Prostate gland (tissue), 2 donors: Measurements from ENCODE around the gene NEO1. TPM values are rescaled to one million over a fixed set of nuclear protein-coding genes. Genes with fewer than 3 reads are reported as not detected.

ENCODE experiments used
- DNase-seq: peaks from one replicate; pipeline ENCODE4 v3.0.0-alpha.2; 2019; ENCODE audit warnings: low spot score
- H3K27ac ChIP-seq, 2 donors: fragments of 200-600 bp; sonication (generic); 2 replicates each; pipeline ENCODE4 v1.5.1; 2017 to 2019
- H3K27me3 ChIP-seq: fragments of 200-600 bp; sonication (generic); replicated peaks from 2 replicates; pipeline ENCODE4 v1.5.1; 2019; ENCODE audit not compliant: insufficient read depth
- H3K36me3 ChIP-seq, 2 donors: fragments of 200-600 bp; sonication (generic); 1 replicate in 1 of 2; 2 replicates in 1 of 2; pipeline versions ENCODE4 v1.5.1 to v1.8.1; 2017 to 2019
- H3K4me1 ChIP-seq: fragments of 200-600 bp; sonication (generic); replicated peaks from 2 replicates; pipeline ENCODE4 v1.5.1; 2019
- H3K4me3 ChIP-seq, 2 donors: fragments of 200-600 bp; sonication (generic); 2 replicates each; pipeline ENCODE4 v1.5.1; 2017 to 2019
- H3K9me3 ChIP-seq: fragments of 200-600 bp; sonication (generic); 2 replicates; pipeline ENCODE4 v1.5.1; 2017
- POLR2A ChIP-seq: fragments of 450-650 bp; IDR thresholded peaks from one replicate; pipeline ENCODE4 v1.6.1; 2016; ENCODE audit warnings: antibody characterized with exemption, mild to moderate bottlenecking
- POLR2AphosphoS5 ChIP-seq: sonication (generic); formaldehyde crosslinking; IDR thresholded peaks from one replicate; pipeline ENCODE4 v1.6.1; 2017; ENCODE audit warnings: antibody characterized with exemption
- WGBS: methylation state at CpG from one replicate; pipeline ENCODE4 v1.1.5; 2018; 5-methylcytosine and 5-hydroxymethylcytosine counted together
- intact Hi-C: fragments of 100-400 bp; cut with DNase I; formaldehyde crosslinking; loops from one replicate; pipeline ENCODE4 v1.14.2; 2022
- total RNA-seq, 2 donors: library from RNA; depleted of rRNA; stranded (reverse); fragments of >200 nt; gene quantifications; one replicate each; pipeline ENCODE4 v1.1.0, GENCODE V29; 2016
- TF ChIP-seq, protein P1 (sequence below), 4 experiments: fragments of 200-600 bp in 2 of 4; fragments of 450-650 bp in 2 of 4; sonication (generic) in 2 of 4; IDR thresholded peaks; 1 replicate in 3 of 4; 2 replicates in 1 of 4; pipeline ENCODE4 v1.5.1; 2016 to 2019; ENCODE audit warnings: antibody characterized with exemption in 4 of 4, mild to moderate bottlenecking in 2 of 4, moderate library complexity in 2 of 4

NEO1 gene
- total RNA-seq, 2 donors from 2014 or later: 75.0 to 80.7 TPM

DNA sequence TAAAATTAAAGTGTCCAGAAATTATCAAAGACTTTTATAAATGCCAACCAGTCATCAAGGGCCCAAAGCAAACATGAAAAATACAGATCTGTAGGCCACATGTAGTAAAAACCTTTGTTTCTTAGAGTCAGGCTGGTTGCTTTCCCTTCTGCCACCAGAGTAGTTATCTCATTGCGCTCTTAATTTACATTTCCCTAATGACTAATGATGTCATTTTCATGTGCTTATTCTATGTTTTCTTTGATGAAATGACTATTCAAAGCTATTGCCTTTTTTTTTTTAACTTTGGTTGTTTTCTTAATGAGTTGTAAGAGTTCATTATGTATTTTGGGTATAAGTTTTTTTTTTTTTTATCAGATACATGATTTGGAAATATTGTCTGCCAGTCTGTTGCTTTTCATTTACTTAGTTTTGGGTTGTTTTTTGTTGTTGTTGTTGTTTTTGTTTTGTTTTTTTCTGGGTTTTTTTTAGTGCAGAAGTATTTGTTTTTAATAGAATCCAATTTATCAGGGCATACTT lies 175.9 kb downstream of the NEO1 start:
- Histone ChIP-seq H3K36me3 (no peaks in the 10 kb centered on the region), H3K27ac (no peak overlapping the region), H3K9me3 (no peaks in the 10 kb centered on the region), H3K4me1 (no peaks in the 10 kb centered on the region), H3K27me3 (no peaks in the 10 kb centered on the region), H3K4me3 (no peak overlapping the region)
- intact Hi-C loops: no loop called here
- TF ChIP-seq, protein P1, sequence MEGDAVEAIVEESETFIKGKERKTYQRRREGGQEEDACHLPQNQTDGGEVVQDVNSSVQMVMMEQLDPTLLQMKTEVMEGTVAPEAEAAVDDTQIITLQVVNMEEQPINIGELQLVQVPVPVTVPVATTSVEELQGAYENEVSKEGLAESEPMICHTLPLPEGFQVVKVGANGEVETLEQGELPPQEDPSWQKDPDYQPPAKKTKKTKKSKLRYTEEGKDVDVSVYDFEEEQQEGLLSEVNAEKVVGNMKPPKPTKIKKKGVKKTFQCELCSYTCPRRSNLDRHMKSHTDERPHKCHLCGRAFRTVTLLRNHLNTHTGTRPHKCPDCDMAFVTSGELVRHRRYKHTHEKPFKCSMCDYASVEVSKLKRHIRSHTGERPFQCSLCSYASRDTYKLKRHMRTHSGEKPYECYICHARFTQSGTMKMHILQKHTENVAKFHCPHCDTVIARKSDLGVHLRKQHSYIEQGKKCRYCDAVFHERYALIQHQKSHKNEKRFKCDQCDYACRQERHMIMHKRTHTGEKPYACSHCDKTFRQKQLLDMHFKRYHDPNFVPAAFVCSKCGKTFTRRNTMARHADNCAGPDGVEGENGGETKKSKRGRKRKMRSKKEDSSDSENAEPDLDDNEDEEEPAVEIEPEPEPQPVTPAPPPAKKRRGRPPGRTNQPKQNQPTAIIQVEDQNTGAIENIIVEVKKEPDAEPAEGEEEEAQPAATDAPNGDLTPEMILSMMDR (IDR thresholded peaks at IDR 0.05): no peak
- no peak for TF ChIP-seq POLR2AphosphoS5
- no peak for TF ChIP-seq POLR2A
- WGBS: 97% methylated on average over 1 of the region's 1 CpG
- no peak for DNase-seq

DNA sequence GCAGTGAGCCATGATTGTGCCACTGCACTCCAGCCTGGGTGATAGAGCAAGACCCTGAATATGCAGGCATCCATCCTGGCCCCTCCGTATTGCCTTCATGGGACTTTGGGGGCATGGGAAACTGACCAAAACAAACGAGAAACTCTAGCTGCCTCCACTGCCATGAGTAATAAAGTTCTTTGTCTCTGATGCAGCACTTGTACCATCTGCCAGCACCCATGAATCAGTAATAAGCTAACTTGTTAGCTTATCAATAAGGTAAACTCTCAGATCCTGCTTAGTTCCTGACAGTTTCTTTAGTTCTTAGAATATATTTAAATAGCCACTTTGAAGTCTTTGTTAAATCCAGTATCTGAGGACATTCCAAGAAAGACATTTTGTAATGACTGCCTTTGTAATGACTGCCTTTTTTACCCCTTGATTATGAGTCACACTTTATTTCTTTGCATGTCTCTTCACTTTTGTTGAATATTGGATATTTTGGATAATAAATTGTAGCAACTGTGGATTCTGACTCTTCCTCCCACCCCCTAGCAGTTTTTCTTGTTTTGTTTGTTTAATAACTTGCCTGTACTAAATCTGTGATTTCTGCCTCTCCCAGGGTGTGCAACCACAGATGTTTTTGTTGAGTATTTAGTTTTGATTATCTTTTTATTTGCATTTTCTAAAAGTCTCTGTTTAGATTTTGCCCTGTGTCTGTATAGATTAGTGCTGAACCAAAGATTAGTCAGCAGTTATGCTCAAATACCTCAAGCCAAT lies 179.6 kb downstream of the NEO1 start:
- no peak for DNase-seq
- Histone ChIP-seq H3K4me3 (no peak overlapping the region), H3K4me1 (no peaks in the 10 kb centered on the region), H3K27ac (no peak overlapping the region), H3K27me3 (no peaks in the 10 kb centered on the region), H3K36me3 (no peaks in the 10 kb centered on the region), H3K9me3 (no peaks in the 10 kb centered on the region)
- intact Hi-C loops: no loop called here
- TF ChIP-seq POLR2A: no peak
- no peak for TF ChIP-seq POLR2AphosphoS5
- TF ChIP-seq, protein P1 (IDR thresholded peaks at IDR 0.05): no peak
- 48% methylated on average over 2 of the region's 2 CpGs for WGBS

DNA sequence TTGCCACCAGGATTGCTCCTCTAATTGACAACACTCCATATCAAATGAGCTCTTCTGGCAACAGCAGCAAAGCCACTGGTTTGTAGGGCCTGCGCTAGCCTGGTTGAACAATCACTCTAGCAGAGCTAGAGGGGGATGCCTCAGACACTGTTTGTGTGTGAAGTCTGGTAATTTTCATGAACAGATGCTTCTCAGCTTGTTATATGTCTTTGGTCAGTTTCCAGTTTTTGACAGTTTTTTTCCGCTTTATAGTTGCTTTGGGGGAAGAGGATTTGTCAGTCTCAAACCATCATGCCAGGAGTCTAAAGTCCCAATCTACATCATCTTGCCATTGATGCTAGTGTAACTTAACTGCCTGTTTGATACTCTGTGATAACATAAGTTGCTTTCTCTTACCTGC lies 180.5 kb downstream of the NEO1 start:
- no peaks in the 10 kb centered on the region for H3K9me3 ChIP-seq
- H3K4me1 ChIP-seq: no peaks in the 10 kb centered on the region
- no peaks in the 10 kb centered on the region for H3K27me3 ChIP-seq
- DNase-seq: no peak
- H3K27ac ChIP-seq: no peak overlapping the region
- intact Hi-C loops: no loop called here
- no peak overlapping the region for H3K4me3 ChIP-seq
- 88% methylated on average over 2 of the region's 2 CpGs for WGBS
- TF ChIP-seq POLR2A (no peak), POLR2AphosphoS5 (no peak)
- H3K36me3 ChIP-seq: no peaks in the 10 kb centered on the region

DNA sequence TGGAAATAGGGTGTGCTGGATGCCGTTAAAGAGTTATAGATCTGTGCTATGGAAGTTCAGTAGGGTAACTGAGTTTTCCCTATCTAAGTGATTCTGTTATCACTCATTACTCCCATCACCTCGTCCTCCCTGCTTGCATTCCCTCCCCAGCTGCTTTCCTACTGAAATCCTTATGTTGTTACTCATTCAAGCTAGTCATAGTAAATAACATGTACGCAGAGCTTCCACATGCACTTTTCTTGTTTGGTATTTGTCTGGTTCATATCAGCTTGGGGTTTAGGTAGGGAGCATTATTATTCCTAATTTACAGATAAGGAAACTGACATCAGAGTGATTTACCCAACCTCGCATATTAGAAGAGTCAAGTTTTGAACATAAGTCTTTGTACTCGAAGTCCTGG lies 181.4 kb downstream of the NEO1 start:
- Histone ChIP-seq H3K4me1 (no peaks in the 10 kb centered on the region), H3K36me3 (no peaks in the 10 kb centered on the region), H3K27ac (no peak overlapping the region), H3K9me3 (no peaks in the 10 kb centered on the region), H3K27me3 (no peaks in the 10 kb centered on the region), H3K4me3 (no peak overlapping the region)
- 97% methylated on average over 5 of the region's 5 CpGs for WGBS
- intact Hi-C loops: no loop called here
- DNase-seq: no peak
- TF ChIP-seq POLR2AphosphoS5 (no peak), POLR2A (no peak)
- TF ChIP-seq, protein P1 (IDR thresholded peaks at IDR 0.05): no peak

DNA sequence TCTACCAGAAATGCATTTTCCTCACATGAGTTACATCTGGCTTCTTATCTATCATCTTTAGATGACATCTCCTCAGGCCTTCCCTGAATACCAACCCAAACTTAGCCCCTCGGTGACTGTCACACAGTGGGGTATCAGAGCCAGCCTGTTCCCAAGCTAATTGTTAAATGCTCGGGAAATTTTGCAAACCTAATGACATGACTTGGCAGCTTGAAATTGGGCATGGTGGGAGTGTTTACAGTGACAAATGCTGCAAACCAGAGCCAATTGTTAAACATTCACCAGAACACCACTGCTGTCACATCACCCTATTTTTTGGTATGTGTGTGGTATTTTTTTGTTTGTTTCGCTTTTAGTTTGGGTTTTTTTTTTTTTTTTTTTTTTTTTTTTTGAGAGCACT lies 185.6 kb downstream of the NEO1 start:
- Histone ChIP-seq H3K4me1 (no peaks in the 10 kb centered on the region), H3K27me3 (no peaks in the 10 kb centered on the region), H3K36me3 (no peaks in the 10 kb centered on the region), H3K4me3 (no peak overlapping the region), H3K9me3 (no peaks in the 10 kb centered on the region), H3K27ac (no peak overlapping the region)
- WGBS: 41% methylated on average over 3 of the region's 3 CpGs
- DNase-seq: no peak
- TF ChIP-seq POLR2AphosphoS5: no peak
- TF ChIP-seq, protein P1 (IDR thresholded peaks at IDR 0.05): no peak
- TF ChIP-seq POLR2A: no peak
- intact Hi-C loops: no loop called here
